CD4-positive, alpha-beta T cell (primary cell): ENCODE data around the gene ZNF277. TPM values are rescaled to one million over a fixed set of nuclear protein-coding genes. Genes with fewer than 3 reads are reported as not detected.

Experiments
- ATAC-seq: fragments of 200-7000 bp; cut with Tn5 transposase; one replicate; pipeline ENCODE4 v1.10.0; 2022; ENCODE audit warnings: mild to moderate bottlenecking; ENCODE audit not compliant: poor library complexity
- CTCF ChIA-PET: fragments of 350-600 bp; sonication (Branson Sonifier 250); formaldehyde crosslinking; loops from one replicate; lab custom pipeline; 2021; ENCODE audit warnings: antibody characterized with exemption, inconsistent platforms; lab: Charles Lee
- POLR2A ChIA-PET: fragments of 350-600 bp; sonication (Branson Sonifier 250); formaldehyde crosslinking; loops from one replicate; lab custom pipeline; 2021; ENCODE audit warnings: antibody characterized with exemption, inconsistent platforms; lab: Charles Lee
- DNase-seq, 14 experiments: peaks; one replicate each; pipeline ENCODE4 v3.0.0-alpha.2; 2013 to 2020; ENCODE audit warnings: mixed read lengths in 2 of 14
- H3K27ac ChIP-seq, 2 donors: one replicate each; pipeline versions ENCODE4 v1.5.1 to v1.7.0; 2013; ENCODE audit warnings: low read length in 2 of 2, low read depth in 1 of 2, mild to moderate bottlenecking in 1 of 2
- H3K27me3 ChIP-seq, 2 experiments: 1 replicate in 1 of 2; 2 replicates in 1 of 2; pipeline versions ENCODE4 v1.6.1 to v1.7.0; 2013; ENCODE audit warnings: low read length in 2 of 2, control low read depth in 1 of 2, mild to moderate bottlenecking in 1 of 2, moderate library complexity in 1 of 2; ENCODE audit not compliant: insufficient read depth in 2 of 2, control insufficient read depth in 1 of 2
- H3K36me3 ChIP-seq: one replicate; pipeline ENCODE4 v1.6.1; 2013; ENCODE audit warnings: low read length, control low read depth; ENCODE audit not compliant: insufficient read depth
- H3K4me1 ChIP-seq: one replicate; pipeline ENCODE4 v1.6.1; 2013; ENCODE audit warnings: low read length, control low read depth; ENCODE audit not compliant: insufficient read depth
- H3K4me3 ChIP-seq: one replicate; pipeline ENCODE4 v1.5.1; 2013; ENCODE audit warnings: mild to moderate bottlenecking, low read length, moderate library complexity
- H3K9me3 ChIP-seq, 2 experiments: 1 replicate in 1 of 2; 2 replicates in 1 of 2; pipeline versions ENCODE4 v1.6.1 to v1.7.0; 2013; ENCODE audit warnings: low read length in 2 of 2, mild to moderate bottlenecking in 2 of 2, control low read depth in 1 of 2, moderate library complexity in 1 of 2; ENCODE audit not compliant: control insufficient read depth in 1 of 2, insufficient read depth in 1 of 2
- H3K27ac Mint-ChIP-seq: one replicate; pipeline ENCODE4 v1.8.0; 2020; ENCODE audit warnings: mixed read lengths
- H3K27me3 Mint-ChIP-seq: one replicate; pipeline ENCODE4 v1.8.0; 2021; ENCODE audit warnings: mixed read lengths
- H3K36me3 Mint-ChIP-seq: one replicate; pipeline ENCODE4 v1.8.0; 2021; ENCODE audit warnings: low read depth, mixed read lengths
- H3K4me1 Mint-ChIP-seq: one replicate; pipeline ENCODE4 v1.8.0; 2021; ENCODE audit warnings: low read depth, mixed read lengths
- H3K4me3 Mint-ChIP-seq: one replicate; pipeline ENCODE4 v1.8.0; 2020; ENCODE audit warnings: mild to moderate bottlenecking, mixed read lengths
- H3K9me3 Mint-ChIP-seq: one replicate; pipeline ENCODE4 v1.8.0; 2020; ENCODE audit warnings: mixed read lengths
- intact Hi-C, 2 experiments: fragments of 100-400 bp; cut with DNase I in 1 of 2; cut with micrococcal nuclease in 1 of 2; formaldehyde crosslinking; loops; one replicate each; pipeline versions ENCODE4 v1.15.1 to v1.9.0; 2023 to 2025; cut with DNase I, micrococcal nuclease
- total RNA-seq, 174 experiments: library from RNA in 2 of 174; stranded (reverse) in 2 of 174; gene quantifications; one replicate each; pipeline ENCODE4 v1.2.3 and lab custom pipeline; 2021 to 2026
- TF ChIP-seq, protein P1 (sequence below): fragments of 200-600 bp; IDR thresholded peaks from one replicate; pipeline ENCODE4 v1.8.0; 2022; ENCODE audit warnings: antibody characterized with exemption, mild to moderate bottlenecking

ZNF277 gene
- total RNA-seq, 2 experiments from 2014 or later = 21.6 to 22.5 TPM

DNA sequence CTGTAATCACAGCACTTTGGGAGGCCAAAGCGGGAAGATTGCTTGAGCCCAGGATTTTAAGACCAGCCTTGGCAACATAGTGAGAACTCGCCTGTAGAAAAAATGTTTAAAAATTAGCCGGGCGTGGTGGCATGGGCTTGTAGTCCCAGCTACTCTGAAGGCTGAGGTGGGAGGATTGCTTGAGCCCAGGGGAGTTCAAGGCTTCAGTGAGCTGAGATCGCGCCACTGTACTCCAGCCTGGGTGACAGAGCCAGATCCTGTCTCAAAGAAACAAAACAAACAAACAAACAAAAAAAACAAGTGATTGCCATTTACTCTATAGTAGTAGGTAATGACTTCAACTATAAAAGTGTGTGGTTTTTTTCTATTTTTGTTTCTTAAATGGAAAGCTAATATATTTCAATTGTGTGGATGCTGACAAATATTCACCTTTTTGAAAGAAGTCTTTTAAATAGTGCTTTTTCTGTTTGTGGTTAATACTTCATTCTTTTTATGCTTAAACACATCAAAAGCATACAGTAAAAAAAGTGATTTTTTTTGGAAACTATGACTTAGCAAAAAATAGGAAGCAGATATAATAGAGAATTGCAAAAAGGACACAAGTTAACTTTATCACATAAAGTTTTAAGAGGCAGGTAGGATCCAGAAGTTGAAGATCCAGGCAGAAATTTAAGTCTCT, 48.4 kb downstream of the ZNF277 start:
- no peak overlapping the region for H3K27ac ChIP-seq
- H3K27me3 ChIP-seq = no peaks in the 10 kb centered on the region
- H3K27ac Mint-ChIP-seq = no peak overlapping the region
- H3K9me3 ChIP-seq = no peaks in the 10 kb centered on the region
- DNase-seq (no peak), ATAC-seq (no peak)
- H3K36me3 Mint-ChIP-seq = no peaks in the 10 kb centered on the region
- no peaks in the 10 kb centered on the region for H3K4me1 ChIP-seq
- ChIA-PET CTCF (no interaction called here), POLR2A (no interaction called here)
- H3K27me3 Mint-ChIP-seq = no peaks in the 10 kb centered on the region
- peaks cover 60% of the 10 kb centered on the region for H3K4me1 Mint-ChIP-seq
- TF ChIP-seq, protein P1, sequence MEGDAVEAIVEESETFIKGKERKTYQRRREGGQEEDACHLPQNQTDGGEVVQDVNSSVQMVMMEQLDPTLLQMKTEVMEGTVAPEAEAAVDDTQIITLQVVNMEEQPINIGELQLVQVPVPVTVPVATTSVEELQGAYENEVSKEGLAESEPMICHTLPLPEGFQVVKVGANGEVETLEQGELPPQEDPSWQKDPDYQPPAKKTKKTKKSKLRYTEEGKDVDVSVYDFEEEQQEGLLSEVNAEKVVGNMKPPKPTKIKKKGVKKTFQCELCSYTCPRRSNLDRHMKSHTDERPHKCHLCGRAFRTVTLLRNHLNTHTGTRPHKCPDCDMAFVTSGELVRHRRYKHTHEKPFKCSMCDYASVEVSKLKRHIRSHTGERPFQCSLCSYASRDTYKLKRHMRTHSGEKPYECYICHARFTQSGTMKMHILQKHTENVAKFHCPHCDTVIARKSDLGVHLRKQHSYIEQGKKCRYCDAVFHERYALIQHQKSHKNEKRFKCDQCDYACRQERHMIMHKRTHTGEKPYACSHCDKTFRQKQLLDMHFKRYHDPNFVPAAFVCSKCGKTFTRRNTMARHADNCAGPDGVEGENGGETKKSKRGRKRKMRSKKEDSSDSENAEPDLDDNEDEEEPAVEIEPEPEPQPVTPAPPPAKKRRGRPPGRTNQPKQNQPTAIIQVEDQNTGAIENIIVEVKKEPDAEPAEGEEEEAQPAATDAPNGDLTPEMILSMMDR = no peak
- H3K36me3 ChIP-seq = no peaks in the 10 kb centered on the region
- no peak overlapping the region for H3K4me3 Mint-ChIP-seq
- H3K9me3 Mint-ChIP-seq = no peaks in the 10 kb centered on the region
- H3K4me3 ChIP-seq = no peak overlapping the region
- intact Hi-C loops = no loop called here

DNA sequence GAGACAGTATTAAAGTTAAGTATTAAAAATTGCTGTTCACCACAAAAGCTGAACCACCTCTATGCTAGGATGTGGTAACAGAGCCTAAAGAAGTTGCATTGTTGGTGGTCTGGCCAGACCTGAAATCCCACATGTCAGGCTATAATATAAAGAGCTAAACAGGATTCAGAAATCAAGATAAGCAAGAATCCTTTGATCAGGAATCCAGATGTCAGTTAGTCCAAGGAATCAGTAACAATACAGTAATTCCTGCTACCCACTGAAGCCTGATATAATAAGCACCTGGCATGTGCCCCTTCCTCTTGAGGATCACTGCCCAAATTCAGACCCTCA, 48.9 kb downstream of the ZNF277 start:
- H3K4me1 Mint-ChIP-seq = peaks cover 60% of the 10 kb centered on the region
- TF ChIP-seq, protein P1 = no peak
- H3K9me3 ChIP-seq = no peaks in the 10 kb centered on the region
- H3K4me1 ChIP-seq = no peaks in the 10 kb centered on the region
- H3K27me3 ChIP-seq = no peaks in the 10 kb centered on the region
- no peak overlapping the region for H3K27ac ChIP-seq
- H3K9me3 Mint-ChIP-seq = no peaks in the 10 kb centered on the region
- H3K36me3 ChIP-seq = no peaks in the 10 kb centered on the region
- ATAC-seq (no peak), DNase-seq (no peak)
- H3K4me3 ChIP-seq = no peak overlapping the region
- intact Hi-C loops = no loop called here
- no peak overlapping the region for H3K4me3 Mint-ChIP-seq
- ChIA-PET CTCF (no interaction called here), POLR2A (no interaction called here)
- H3K36me3 Mint-ChIP-seq = no peaks in the 10 kb centered on the region
- no peaks in the 10 kb centered on the region for H3K27me3 Mint-ChIP-seq
- no peak overlapping the region for H3K27ac Mint-ChIP-seq

DNA sequence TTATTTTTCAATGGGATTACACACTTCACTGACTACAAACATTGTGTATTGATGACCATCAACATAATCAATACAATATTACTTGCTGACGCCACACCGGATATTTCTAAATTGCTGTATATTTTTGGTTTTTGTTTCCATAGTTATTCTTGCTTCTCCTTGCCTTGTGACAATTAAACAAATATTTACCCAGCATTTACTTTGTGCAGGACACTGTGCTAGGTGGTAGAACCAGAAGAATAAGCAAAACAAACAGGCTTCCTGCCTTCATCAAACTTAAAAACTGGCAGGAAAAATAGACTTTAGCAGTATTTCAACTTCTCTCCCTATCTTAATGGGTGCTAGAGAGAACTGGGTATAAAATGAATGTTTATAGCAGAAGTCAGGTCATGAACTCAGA, 50.6 kb downstream of the ZNF277 start:
- Histone ChIP-seq H3K27me3 (no peaks in the 10 kb centered on the region), H3K4me1 (no peaks in the 10 kb centered on the region), H3K9me3 (no peaks in the 10 kb centered on the region), H3K4me3 (no peak overlapping the region), H3K36me3 (no peaks in the 10 kb centered on the region), H3K27ac (no peak overlapping the region)
- H3K36me3 Mint-ChIP-seq = no peaks in the 10 kb centered on the region
- POLR2A ChIA-PET = no interaction called here
- TF ChIP-seq, protein P1 = no peak
- no peaks in the 10 kb centered on the region for H3K27me3 Mint-ChIP-seq
- H3K9me3 Mint-ChIP-seq = no peaks in the 10 kb centered on the region
- H3K4me1 Mint-ChIP-seq = peaks cover 61% of the 10 kb centered on the region
- CTCF ChIA-PET = no interaction called here
- H3K4me3 Mint-ChIP-seq = no peak overlapping the region
- DNase-seq (no peak), ATAC-seq (no peak)
- intact Hi-C loops = no loop called here
- H3K27ac Mint-ChIP-seq = no peak overlapping the region
